GM18907 (cell line): ENCODE results near the gene HPS3.
"Not testable (repeated sequence)": the region's sequence is repeated elsewhere in the genome, so short reads cannot be mapped to it uniquely, and the experiment has no call there.

Source experiments
- ATAC-seq: cut with Tn5 transposase; IDR thresholded peaks from one replicate; pipeline ENCODE4 v1.9.1; 2021; ENCODE audit warnings: mild to moderate bottlenecking, moderate library complexity; ENCODE audit not compliant: unreplicated experiment

HPS3 gene

GRCh38 chr3:149181182-149181581, 51.7 kb downstream of the HPS3 start:
- ATAC-seq, result no peak

- no peak for ATAC-seq
Observed at GRCh38 chr3:149186219-149186618, 56.8 kb downstream of the HPS3 start.

GRCh38 chr3:149186721-149187120, 57.3 kb downstream of the HPS3 start:
- no peak for ATAC-seq

DNA sequence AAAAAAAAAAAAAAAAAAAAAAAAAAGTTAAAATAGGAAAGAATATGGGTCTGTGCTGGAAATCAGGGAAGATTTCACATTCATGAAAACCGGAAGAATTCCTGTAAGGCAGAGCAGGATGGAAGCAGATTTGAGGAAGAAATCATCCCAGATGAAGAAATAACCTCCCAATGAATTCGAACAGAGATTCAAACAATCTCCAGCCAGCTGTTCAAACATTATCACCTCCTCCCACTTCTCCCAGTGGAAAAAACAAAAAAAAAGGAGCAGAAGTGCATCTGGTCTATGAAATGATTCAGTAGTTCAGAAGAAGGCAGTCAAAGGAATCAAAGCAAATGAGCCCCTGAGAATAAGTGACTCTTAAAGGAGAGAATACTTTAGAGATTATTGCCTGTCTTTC, 59.1 kb downstream of the HPS3 start:
- ATAC-seq, result no peak

DNA sequence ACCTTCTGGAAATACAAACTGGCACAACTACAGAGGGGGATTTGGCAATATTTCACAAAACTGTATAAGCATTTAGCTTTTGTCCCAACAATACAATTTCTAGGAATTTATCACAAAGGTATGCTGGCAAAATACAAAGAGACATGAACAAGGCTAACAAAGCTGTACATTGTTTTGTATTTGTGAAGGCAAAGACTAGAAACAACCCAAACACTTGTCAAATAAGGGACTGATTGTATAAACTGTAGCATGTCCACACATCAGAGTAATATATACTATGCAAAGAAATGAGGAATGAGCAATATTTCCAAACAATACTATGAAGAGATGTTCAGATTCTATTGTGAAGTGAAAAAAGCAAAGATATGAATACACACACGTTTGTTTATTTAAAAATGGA, 65.8 kb downstream of the HPS3 start:
- no peak for ATAC-seq

GRCh38 chr3:149196805-149197592, 67.6 kb downstream of the HPS3 start:
- ATAC-seq, result not testable (repeated sequence)

GRCh38 chr3:149197669-149198068, 68.2 kb downstream of the HPS3 start:
- ATAC-seq, result no peak

GRCh38 chr3:149198611-149199010, 69.2 kb downstream of the HPS3 start:
- ATAC-seq, result no peak

DNA sequence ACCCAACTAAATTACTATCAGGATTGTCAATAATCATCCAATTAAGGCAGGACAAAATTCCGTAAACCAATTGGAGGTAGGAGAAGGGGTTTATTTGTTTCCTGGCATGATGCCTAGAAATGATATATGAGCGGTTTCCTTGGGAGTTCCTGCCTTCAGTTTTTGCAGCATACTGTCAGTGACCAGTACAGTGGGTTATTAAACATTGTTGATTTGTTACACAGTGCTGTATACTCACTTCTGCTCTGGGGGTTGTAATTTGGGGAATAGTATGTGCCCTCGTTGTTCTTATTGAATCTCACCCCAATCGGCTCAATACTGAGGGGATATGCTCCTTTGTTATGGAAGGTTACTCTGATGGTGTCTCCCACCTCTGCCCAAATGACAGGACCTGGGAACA, 70.0 kb downstream of the HPS3 start:
- no peak for ATAC-seq

DNA sequence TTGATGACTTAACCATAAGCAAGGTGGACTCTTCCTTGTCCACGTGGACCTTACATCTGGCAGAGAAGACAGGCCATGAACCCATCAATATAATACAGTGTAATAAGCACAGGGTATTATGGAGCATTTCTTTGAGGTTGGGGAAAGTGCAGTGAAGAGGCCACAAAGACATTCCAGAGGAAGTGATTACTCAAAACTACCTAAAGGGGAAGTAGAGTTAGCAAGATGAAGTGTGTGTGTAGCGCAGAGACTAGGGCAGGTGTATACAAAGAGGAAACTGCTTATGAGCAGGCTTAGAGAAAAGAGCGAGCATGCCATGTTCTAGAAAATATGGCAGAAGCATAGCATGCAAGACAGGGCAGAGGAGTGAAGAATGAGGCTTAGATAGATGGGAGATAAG, 74.3 kb downstream of the HPS3 start:
- peak; percentile 99 for ATAC-seq

DNA sequence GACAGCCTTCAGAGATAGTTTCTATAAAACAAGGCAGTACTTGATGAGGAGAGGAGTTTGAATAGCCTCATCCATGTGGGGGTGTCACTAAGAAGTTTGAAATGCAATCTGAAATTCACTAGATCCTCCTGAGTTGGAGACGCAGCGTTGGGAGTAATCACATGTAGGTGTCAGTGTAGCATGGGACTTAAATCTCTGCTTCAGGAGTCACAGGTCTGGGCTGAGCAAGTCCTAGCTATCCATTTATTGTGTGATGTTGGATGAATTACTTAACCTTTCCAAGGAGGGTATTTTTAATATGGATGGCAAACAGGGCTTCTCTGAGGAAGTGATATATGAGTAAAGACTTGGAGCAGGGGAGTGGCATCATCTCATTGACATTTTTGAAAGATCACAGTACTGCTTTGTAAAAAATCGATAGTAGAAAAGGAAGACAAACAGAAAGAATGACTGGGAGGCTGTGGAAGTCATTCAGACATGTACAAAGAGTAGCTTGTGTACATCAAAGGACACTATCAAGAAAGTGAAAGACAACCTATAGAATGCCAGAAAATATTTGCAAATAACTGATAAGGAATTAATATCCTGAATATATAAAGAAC, 75.1 kb downstream of the HPS3 start:
- ATAC-seq, result no peak

GRCh38 chr3:149207475-149207874, 78.0 kb downstream of the HPS3 start:
- no peak for ATAC-seq

GRCh38 chr3:149209431-149209830, 80.0 kb downstream of the HPS3 start:
- ATAC-seq, result no peak

DNA sequence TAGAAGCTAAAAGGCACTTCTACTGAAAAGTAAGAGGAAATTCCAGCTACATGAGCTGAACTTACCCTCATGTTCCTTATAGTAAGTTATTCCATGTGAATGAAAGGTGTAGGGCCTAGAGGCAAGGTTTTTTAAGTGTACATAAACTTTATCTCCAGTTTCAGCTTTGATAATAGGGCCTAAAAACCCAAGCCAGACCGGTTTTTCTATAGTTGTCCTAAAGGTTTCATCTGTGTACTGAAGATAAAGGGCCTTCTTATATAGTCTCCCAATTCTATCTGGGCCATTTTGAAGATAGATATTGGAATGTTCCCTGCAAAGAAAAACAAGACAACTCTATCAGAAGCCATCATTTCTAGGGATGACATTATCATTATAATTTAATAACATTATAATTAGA, 82.9 kb downstream of the HPS3 start:
- ATAC-seq, result no peak

- no peak for ATAC-seq
Observed at GRCh38 chr3:149214702-149215101, 85.3 kb downstream of the HPS3 start.

GRCh38 chr3:149215515-149215914, 86.1 kb downstream of the HPS3 start:
- ATAC-seq, result no peak

GRCh38 chr3:149216193-149216869, 86.9 kb downstream of the HPS3 start:
- no peak for ATAC-seq

GRCh38 chr3:149217347-149217746, 87.9 kb downstream of the HPS3 start:
- ATAC-seq, result no peak

- ATAC-seq, result not testable (repeated sequence)
Observed at GRCh38 chr3:149219380-149220121, 90.1 kb downstream of the HPS3 start.

GRCh38 chr3:149221783-149222517, 92.5 kb downstream of the HPS3 start, which contains the start of gene CP:
TSS of gene CP (minus strand) at chr3:149221829. CDS start at chr3:149221792, 37 bp downstream.
- ATAC-seq, result no peak
